GM23338 (cell line): Measurements from ENCODE around the gene ARHGAP4. TPM values are rescaled to one million over a fixed set of nuclear protein-coding genes. Genes with fewer than 3 reads are reported as not detected.

Experiments
- ATAC-seq: fragments of 200-7000 bp; cut with Tn5 transposase; 3 replicates; pipeline ENCODE4 v1.9.1; 2020
- DNase-seq: peaks from one replicate; pipeline ENCODE4 v3.0.0-alpha.2; 2015; ENCODE audit warnings: low spot score
- H2AFZ ChIP-seq: fragments of 200-600 bp; sonication (generic); 2 replicates; pipeline ENCODE4 v1.8.0; 2016; ENCODE audit warnings: antibody characterized with exemption, mild to moderate bottlenecking, moderate library complexity
- H3F3A ChIP-seq: fragments of 200-600 bp; sonication (generic); replicated peaks from 2 replicates; pipeline ENCODE4 v1.8.0; 2017; ENCODE audit warnings: antibody characterized with exemption, mixed run types, low read depth
- H3K27ac ChIP-seq: fragments of 200-600 bp; sonication (generic); 2 replicates; pipeline ENCODE4 v1.6.1; 2016; ENCODE audit warnings: low read depth
- H3K27me3 ChIP-seq: fragments of 200-600 bp; sonication (generic); 2 replicates; pipeline ENCODE4 v1.8.0; 2016; ENCODE audit warnings: mild to moderate bottlenecking, mixed run types, moderate library complexity; ENCODE audit not compliant: insufficient read depth
- H3K36me3 ChIP-seq: fragments of 200-600 bp; sonication (generic); 2 replicates; pipeline ENCODE4 v1.8.0; 2016; ENCODE audit warnings: mild to moderate bottlenecking; ENCODE audit not compliant: insufficient read depth
- H3K4me1 ChIP-seq: fragments of 200-600 bp; sonication (generic); 2 replicates; pipeline ENCODE4 v1.8.0; 2016; ENCODE audit warnings: mild to moderate bottlenecking, moderate library complexity; ENCODE audit not compliant: insufficient read depth
- H3K4me2 ChIP-seq: fragments of 200-600 bp; sonication (generic); 2 replicates; pipeline ENCODE4 v1.7.1; 2017; ENCODE audit warnings: mixed run types
- H3K4me3 ChIP-seq: fragments of 200-600 bp; sonication (generic); 2 replicates; pipeline ENCODE4 v1.6.1; 2016; ENCODE audit warnings: mixed run types
- H3K79me2 ChIP-seq: fragments of 200-600 bp; sonication (generic); replicated peaks from 2 replicates; pipeline ENCODE4 v1.8.0; 2017; ENCODE audit warnings: mild to moderate bottlenecking; ENCODE audit not compliant: insufficient read depth
- H3K9me2 ChIP-seq: fragments of 200-600 bp; sonication (generic); 2 replicates; pipeline ENCODE4 v1.8.0; 2017; ENCODE audit not compliant: insufficient read depth
- H4K20me1 ChIP-seq: fragments of 200-600 bp; sonication (generic); replicated peaks from 2 replicates; pipeline ENCODE4 v1.8.0; 2017; ENCODE audit warnings: mild to moderate bottlenecking; ENCODE audit not compliant: insufficient read depth
- H3K27ac Mint-ChIP-seq: 2 replicates; pipeline ENCODE4 v1.8.0; 2020; ENCODE audit warnings: inconsistent platforms, mild to moderate bottlenecking, moderate library complexity, mixed read lengths
- H3K27me3 Mint-ChIP-seq: 3 replicates; pipeline ENCODE4 v1.8.0; 2022; ENCODE audit warnings: low read depth, mild to moderate bottlenecking, moderate library complexity, mixed read lengths, inconsistent platforms; ENCODE audit not compliant: insufficient read depth, poor library complexity
- H3K36me3 Mint-ChIP-seq: 3 replicates; pipeline ENCODE4 v1.8.0; 2021; ENCODE audit warnings: low read depth, mild to moderate bottlenecking, inconsistent platforms, moderate library complexity, mixed read lengths
- H3K4me1 Mint-ChIP-seq: 3 replicates; pipeline ENCODE4 v1.8.0; 2020; ENCODE audit warnings: mild to moderate bottlenecking, inconsistent platforms, mixed read lengths
- H3K4me3 Mint-ChIP-seq: 3 replicates; pipeline ENCODE4 v1.8.0; 2021; ENCODE audit warnings: moderate library complexity, mild to moderate bottlenecking, inconsistent platforms, mixed read lengths
- H3K9me3 Mint-ChIP-seq: 3 replicates; pipeline ENCODE4 v1.8.0; 2020; ENCODE audit warnings: moderate library complexity, mild to moderate bottlenecking, inconsistent platforms, mixed read lengths
- CREB1 ChIP-seq: fragments of 250-450 bp; sonication (Bioruptor Pico); IDR thresholded peaks from 2 replicates; pipeline ENCODE4 v1.5.0; 2020; ENCODE audit warnings: low read depth, mild to moderate bottlenecking, moderate library complexity
- CTCF ChIP-seq, 2 experiments: fragments of 200-600 bp in 1 of 2; sonication (generic) in 1 of 2; conservative IDR thresholded peaks; 2 replicates each; pipeline versions ENCODE4 v1.5.1 to v1.6.1; 2016 to 2017; ENCODE audit warnings: antibody characterized with exemption in 2 of 2, low read depth in 2 of 2, mild to moderate bottlenecking in 2 of 2, moderate library complexity in 1 of 2
- ETS1 ChIP-seq: IDR thresholded peaks from 2 replicates; pipeline ENCODE4 v1.6.1; 2016; ENCODE audit warnings: antibody characterized with exemption
- EZH2 ChIP-seq: fragments of 200-600 bp; sonication (generic); IDR thresholded peaks from one replicate; pipeline ENCODE4 v1.8.0; 2017; ENCODE audit warnings: antibody characterized with exemption, mild to moderate bottlenecking, low read depth; ENCODE audit not compliant: unreplicated experiment
- POLR2AphosphoS5 ChIP-seq: IDR thresholded peaks from 2 replicates; pipeline ENCODE4 v1.6.1; 2016; ENCODE audit warnings: antibody characterized with exemption, low read depth
- REST ChIP-seq: IDR thresholded peaks from one replicate; pipeline ENCODE4 v1.6.1; 2018; ENCODE audit warnings: antibody characterized with exemption; ENCODE audit not compliant: unreplicated experiment
- STAT1 ChIP-seq: IDR thresholded peaks from one replicate; pipeline ENCODE4 v1.6.1; 2016; ENCODE audit warnings: antibody characterized with exemption; ENCODE audit not compliant: unreplicated experiment
- ZNF114 ChIP-seq: fragments of 250-450 bp; sonication (Bioruptor Pico); IDR thresholded peaks from 2 replicates; pipeline ENCODE4 v1.5.0; 2020; ENCODE audit warnings: mild to moderate bottlenecking, moderate library complexity
- polyA plus RNA-seq: library from polyadenylated mRNA; unstranded; fragments of >200 nt; fragmentation: Nextera tagmentation; extraction: Ambion mirVana; gene quantifications from 2 replicates; pipeline ENCODE4 v1.2.1, GENCODE V29; 2016
- total RNA-seq: library from RNA; depleted of rRNA; stranded (reverse); fragments of >200 nt; shearing (Covaris generic); gene quantifications from 2 replicates; pipeline ENCODE4 v1.2.3, GENCODE V29; 2014
- TF ChIP-seq, protein P1 (sequence below): fragments of 250-450 bp; sonication (Bioruptor Pico); IDR thresholded peaks from 2 replicates; pipeline ENCODE4 v1.5.0; 2020; ENCODE audit warnings: mild to moderate bottlenecking, moderate library complexity

The ARHGAP4 gene
- total and polyA plus RNA-seq, 2 experiments from 2014 or later, result 21.5 to 59.5 TPM

- no peak for TF ChIP-seq POLR2AphosphoS5
- TF ChIP-seq ETS1, result no peak
- no peak for TF ChIP-seq CTCF (conservative IDR thresholded peaks at IDR 0.05; ENCODE audit: low read depth in 2 of 2)
- no peak for TF ChIP-seq EZH2
- TF ChIP-seq ZNF114, result no peak
- TF ChIP-seq REST, result no peak
- no peak for TF ChIP-seq CREB1 (CRISPR knock-in tag)
Observed at GRCh38 chrX:153937056-153937455, 11.0 kb upstream of the ARHGAP4 start (continued).

GRCh38 chrX:153935326-153935851, 9.3 kb upstream of the ARHGAP4 start:
- Histone ChIP-seq H3F3A (no peaks in the 10 kb centered on the region), H3K9me2 (no peaks in the 10 kb centered on the region), H3K4me2 (peak overlapping the region; percentile 66), H3K27me3 (no peaks in the 10 kb centered on the region), H3K36me3 (no peaks in the 10 kb centered on the region), H2AFZ (no peak overlapping the region), H3K4me3 (peak overlapping the region; percentile 45; the same call in 1 of the 2 replicates), H4K20me1 (no peaks in the 10 kb centered on the region; the same call in 1 of the 2 replicates), H3K27ac (no peak overlapping the region), H3K79me2 (peaks cover 12% of the 10 kb centered on the region), H3K4me1 (peaks cover 2% of the 10 kb centered on the region; the same call in 1 of the 2 replicates)
- Mint-ChIP-seq H3K4me1 (peaks cover 19% of the 10 kb centered on the region; the same call in 2 of the 3 replicates), H3K36me3 (peaks cover 27% of the 10 kb centered on the region), H3K4me3 (peak overlapping the region; percentile 66), H3K9me3 (no peaks in the 10 kb centered on the region), H3K27ac (no peak overlapping the region), H3K27me3 (peaks cover 5% of the 10 kb centered on the region)
- DNase-seq (peak; percentile 63), ATAC-seq (peak; percentile 57)
- TF ChIP-seq STAT1, result no peak
- TF ChIP-seq, protein P1, sequence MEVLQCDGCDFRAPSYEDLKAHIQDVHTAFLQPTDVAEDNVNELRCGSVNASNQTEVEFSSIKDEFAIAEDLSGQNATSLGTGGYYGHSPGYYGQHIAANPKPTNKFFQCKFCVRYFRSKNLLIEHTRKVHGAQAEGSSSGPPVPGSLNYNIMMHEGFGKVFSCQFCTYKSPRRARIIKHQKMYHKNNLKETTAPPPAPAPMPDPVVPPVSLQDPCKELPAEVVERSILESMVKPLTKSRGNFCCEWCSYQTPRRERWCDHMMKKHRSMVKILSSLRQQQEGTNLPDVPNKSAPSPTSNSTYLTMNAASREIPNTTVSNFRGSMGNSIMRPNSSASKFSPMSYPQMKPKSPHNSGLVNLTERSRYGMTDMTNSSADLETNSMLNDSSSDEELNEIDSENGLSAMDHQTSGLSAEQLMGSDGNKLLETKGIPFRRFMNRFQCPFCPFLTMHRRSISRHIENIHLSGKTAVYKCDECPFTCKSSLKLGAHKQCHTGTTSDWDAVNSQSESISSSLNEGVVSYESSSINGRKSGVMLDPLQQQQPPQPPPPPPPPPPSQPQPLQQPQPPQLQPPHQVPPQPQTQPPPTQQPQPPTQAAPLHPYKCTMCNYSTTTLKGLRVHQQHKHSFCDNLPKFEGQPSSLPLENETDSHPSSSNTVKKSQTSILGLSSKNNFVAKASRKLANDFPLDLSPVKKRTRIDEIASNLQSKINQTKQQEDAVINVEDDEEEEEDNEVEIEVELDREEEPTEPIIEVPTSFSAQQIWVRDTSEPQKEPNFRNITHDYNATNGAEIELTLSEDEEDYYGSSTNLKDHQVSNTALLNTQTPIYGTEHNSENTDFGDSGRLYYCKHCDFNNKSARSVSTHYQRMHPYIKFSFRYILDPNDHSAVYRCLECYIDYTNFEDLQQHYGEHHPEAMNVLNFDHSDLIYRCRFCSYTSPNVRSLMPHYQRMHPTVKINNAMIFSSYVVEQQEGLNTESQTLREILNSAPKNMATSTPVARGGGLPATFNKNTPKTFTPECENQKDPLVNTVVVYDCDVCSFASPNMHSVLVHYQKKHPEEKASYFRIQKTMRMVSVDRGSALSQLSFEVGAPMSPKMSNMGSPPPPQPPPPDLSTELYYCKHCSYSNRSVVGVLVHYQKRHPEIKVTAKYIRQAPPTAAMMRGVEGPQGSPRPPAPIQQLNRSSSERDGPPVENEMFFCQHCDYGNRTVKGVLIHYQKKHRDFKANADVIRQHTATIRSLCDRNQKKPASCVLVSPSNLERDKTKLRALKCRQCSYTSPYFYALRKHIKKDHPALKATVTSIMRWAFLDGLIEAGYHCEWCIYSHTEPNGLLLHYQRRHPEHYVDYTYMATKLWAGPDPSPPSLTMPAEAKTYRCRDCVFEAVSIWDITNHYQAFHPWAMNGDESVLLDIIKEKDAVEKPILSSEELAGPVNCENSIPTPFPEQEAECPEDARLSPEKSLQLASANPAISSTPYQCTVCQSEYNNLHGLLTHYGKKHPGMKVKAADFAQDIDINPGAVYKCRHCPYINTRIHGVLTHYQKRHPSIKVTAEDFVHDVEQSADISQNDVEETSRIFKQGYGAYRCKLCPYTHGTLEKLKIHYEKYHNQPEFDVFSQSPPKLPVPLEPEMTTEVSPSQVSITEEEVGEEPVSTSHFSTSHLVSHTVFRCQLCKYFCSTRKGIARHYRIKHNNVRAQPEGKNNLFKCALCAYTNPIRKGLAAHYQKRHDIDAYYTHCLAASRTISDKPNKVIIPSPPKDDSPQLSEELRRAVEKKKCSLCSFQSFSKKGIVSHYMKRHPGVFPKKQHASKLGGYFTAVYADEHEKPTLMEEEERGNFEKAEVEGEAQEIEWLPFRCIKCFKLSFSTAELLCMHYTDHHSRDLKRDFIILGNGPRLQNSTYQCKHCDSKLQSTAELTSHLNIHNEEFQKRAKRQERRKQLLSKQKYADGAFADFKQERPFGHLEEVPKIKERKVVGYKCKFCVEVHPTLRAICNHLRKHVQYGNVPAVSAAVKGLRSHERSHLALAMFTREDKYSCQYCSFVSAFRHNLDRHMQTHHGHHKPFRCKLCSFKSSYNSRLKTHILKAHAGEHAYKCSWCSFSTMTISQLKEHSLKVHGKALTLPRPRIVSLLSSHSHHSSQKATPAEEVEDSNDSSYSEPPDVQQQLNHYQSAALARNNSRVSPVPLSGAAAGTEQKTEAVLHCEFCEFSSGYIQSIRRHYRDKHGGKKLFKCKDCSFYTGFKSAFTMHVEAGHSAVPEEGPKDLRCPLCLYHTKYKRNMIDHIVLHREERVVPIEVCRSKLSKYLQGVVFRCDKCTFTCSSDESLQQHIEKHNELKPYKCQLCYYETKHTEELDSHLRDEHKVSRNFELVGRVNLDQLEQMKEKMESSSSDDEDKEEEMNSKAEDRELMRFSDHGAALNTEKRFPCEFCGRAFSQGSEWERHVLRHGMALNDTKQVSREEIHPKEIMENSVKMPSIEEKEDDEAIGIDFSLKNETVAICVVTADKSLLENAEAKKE (CRISPR knock-in tag), result no peak
